Mucosa of descending colon (tissue), 3 donors: ENCODE data around the gene ABLIM1. TPM values are rescaled to one million over a fixed set of nuclear protein-coding genes. Genes with fewer than 3 reads are reported as not detected.

Source experiments
- ATAC-seq: fragments of 200-7000 bp; cut with Tn5 transposase; one replicate; pipeline ENCODE4 v1.9.1; 2020; ENCODE audit warnings: mild to moderate bottlenecking, moderate library complexity
- DNase-seq, 3 donors: peaks; one replicate each; pipeline ENCODE4 v3.0.0-alpha.2; 2020
- H3K36me3 ChIP-seq: fragments of 200-600 bp; one replicate; pipeline ENCODE4 v1.8.0; 2021; ENCODE audit warnings: low read depth, mild to moderate bottlenecking
- H3K4me1 ChIP-seq: fragments of 200-600 bp; one replicate; pipeline ENCODE4 v1.8.0; 2021; ENCODE audit warnings: low read depth, mild to moderate bottlenecking
- H3K4me3 ChIP-seq: fragments of 200-600 bp; one replicate; pipeline ENCODE4 v1.8.0; 2021; ENCODE audit warnings: mild to moderate bottlenecking
- H3K9me3 ChIP-seq: fragments of 200-600 bp; one replicate; pipeline ENCODE4 v1.8.0; 2021; ENCODE audit warnings: mild to moderate bottlenecking
- CTCF ChIP-seq: fragments of 200-600 bp; IDR thresholded peaks from one replicate; pipeline ENCODE4 v1.8.0; 2022; ENCODE audit warnings: antibody characterized with exemption, mild to moderate bottlenecking
- intact Hi-C, 2 donors: fragments of 100-400 bp; cut with DNase I in 1 of 2; cut with micrococcal nuclease in 1 of 2; formaldehyde crosslinking; loops; one replicate each; pipeline versions ENCODE4 v1.11.0 to v1.11.1; 2022; cut with DNase I, micrococcal nuclease
- total RNA-seq, 3 donors: library from RNA; stranded (reverse); fragmentation: NEBNext Ultra II Directional in 2 of 3; extraction: Animal tissue kit (Norgen Biotek cat#: 25700) in 2 of 3; gene quantifications; one replicate each; pipeline versions ENCODE4 v1.2.1 to v1.2.4, GENCODE V29; 2021 to 2023
- donor health status: DM: no; HTN: no; CAD: no; lungs with moderate emphysema.
- donor health status: DM: no; HTN: no; CAD: no.
- donor health status: DM: no; HTN: yes; CAD: no.

ABLIM1 gene
- total RNA-seq, 3 donors from 2014 or later, result 67.1 to 122 (median 103) TPM

GRCh38 chr10:114487815-114488536 lies 170.1 kb downstream of the ABLIM1 start:
- Histone ChIP-seq H3K4me1 (no peaks in the 10 kb centered on the region), H3K4me3 (no peak overlapping the region), H3K9me3 (no peaks in the 10 kb centered on the region), H3K36me3 (no peaks in the 10 kb centered on the region)
- intact Hi-C loops, result no loop called here
- ATAC-seq (no peak), DNase-seq (no peak)
- TF ChIP-seq CTCF, result no peak

- intact Hi-C loops, result no loop called here
- Histone ChIP-seq H3K36me3 (no peaks in the 10 kb centered on the region), H3K4me1 (no peaks in the 10 kb centered on the region), H3K4me3 (no peak overlapping the region), H3K9me3 (no peaks in the 10 kb centered on the region)
- ATAC-seq, result no peak
- DNase-seq, result no peak
- TF ChIP-seq CTCF, result no peak
Observed at GRCh38 chr10:114486938-114487814, 170.9 kb downstream of the ABLIM1 start.

GRCh38 chr10:114485696-114486400 lies 172.2 kb downstream of the ABLIM1 start:
- DNase-seq, result no peak
- no peak for TF ChIP-seq CTCF
- no peak overlapping the region for H3K4me3 ChIP-seq
- no peak for ATAC-seq
- no peaks in the 10 kb centered on the region for H3K9me3 ChIP-seq
- intact Hi-C loops, result no loop called here
- H3K4me1 ChIP-seq, result no peaks in the 10 kb centered on the region
- H3K36me3 ChIP-seq, result no peaks in the 10 kb centered on the region

- no peaks in the 10 kb centered on the region for H3K9me3 ChIP-seq
- intact Hi-C loops, result no loop called here
- no peak for DNase-seq
- TF ChIP-seq CTCF, result no peak
- no peaks in the 10 kb centered on the region for H3K4me1 ChIP-seq
- H3K36me3 ChIP-seq, result no peaks in the 10 kb centered on the region
- no peak for ATAC-seq
- no peak overlapping the region for H3K4me3 ChIP-seq
Observed at GRCh38 chr10:114483575-114483974, 174.5 kb downstream of the ABLIM1 start.

- ATAC-seq (no peak), DNase-seq (no peak)
- TF ChIP-seq CTCF, result no peak
- Histone ChIP-seq H3K9me3 (no peaks in the 10 kb centered on the region), H3K4me1 (no peaks in the 10 kb centered on the region), H3K4me3 (no peak overlapping the region), H3K36me3 (no peaks in the 10 kb centered on the region)
- intact Hi-C loops, result no loop called here
Observed at GRCh38 chr10:114482480-114483304, 175.4 kb downstream of the ABLIM1 start.
